Myocyte (in vitro differentiated cells): Measurements from ENCODE around the gene MGME1. TPM values are rescaled to one million over a fixed set of nuclear protein-coding genes. Genes with fewer than 3 reads are reported as not detected.
A peak's percentile ranks its signal among the peaks of the same experiment; 100 is the strongest.
"Not testable (repeated sequence)": the region's sequence is repeated elsewhere in the genome, so short reads cannot be mapped to it uniquely, and the experiment has no call there.

Experiments used
- DNase-seq: peaks from one replicate; pipeline ENCODE4 v3.0.0-alpha.2; 2012; ENCODE audit warnings: low read depth
- total RNA-seq: library from RNA; depleted of rRNA; stranded (reverse); fragments of >200 nt; gene quantifications from 2 replicates; pipeline ENCODE4 v1.2.3, GENCODE V29; 2014

The MGME1 gene
- total RNA-seq, 1 donor from 2014 or later: 11.3 TPM

GRCh38 chr20:18018100-18018499 lies 49.3 kb downstream of the MGME1 start:
- DNase-seq: no peak

DNA sequence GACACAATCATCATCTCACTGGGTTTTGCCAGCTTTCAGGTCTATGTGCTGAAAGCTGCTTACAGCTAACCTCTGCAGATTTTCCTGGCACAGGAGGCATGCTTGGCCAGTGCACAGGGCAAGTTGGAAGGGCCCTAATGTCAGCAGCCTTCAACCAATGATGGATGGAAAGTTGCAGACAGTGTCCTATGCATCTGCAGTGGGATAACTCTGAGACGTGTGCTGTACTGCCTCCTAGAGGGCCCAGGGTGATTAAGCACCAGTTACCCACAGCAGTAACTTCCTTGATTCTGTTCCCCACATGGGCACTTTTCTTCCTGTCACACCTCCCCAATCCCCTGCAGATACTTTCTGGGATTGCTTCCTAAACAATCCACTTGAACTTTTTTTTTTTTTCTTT lies 50.2 kb downstream of the MGME1 start:
- DNase-seq: no peak

DNA sequence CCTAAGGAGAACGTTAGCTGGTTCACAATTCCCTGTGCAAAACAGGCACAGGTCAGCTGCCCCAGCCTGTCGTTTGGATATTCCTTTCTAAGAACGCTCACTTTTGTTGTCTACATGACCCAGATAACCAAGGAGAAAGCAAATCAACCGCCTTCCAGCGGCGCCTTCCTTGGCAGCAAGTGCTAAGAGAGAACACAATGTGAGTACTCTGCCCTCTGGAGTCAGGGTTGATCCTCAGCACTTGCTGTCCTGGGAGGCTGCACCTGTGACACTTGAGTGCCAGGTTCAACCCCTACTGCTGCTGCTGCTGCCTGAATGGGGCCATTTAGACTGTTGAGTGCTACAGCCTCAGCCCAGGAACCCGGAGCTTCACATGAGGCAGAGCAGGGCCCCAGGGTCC lies 52.1 kb downstream of the MGME1 start:
- DNase-seq: no peak

DNA sequence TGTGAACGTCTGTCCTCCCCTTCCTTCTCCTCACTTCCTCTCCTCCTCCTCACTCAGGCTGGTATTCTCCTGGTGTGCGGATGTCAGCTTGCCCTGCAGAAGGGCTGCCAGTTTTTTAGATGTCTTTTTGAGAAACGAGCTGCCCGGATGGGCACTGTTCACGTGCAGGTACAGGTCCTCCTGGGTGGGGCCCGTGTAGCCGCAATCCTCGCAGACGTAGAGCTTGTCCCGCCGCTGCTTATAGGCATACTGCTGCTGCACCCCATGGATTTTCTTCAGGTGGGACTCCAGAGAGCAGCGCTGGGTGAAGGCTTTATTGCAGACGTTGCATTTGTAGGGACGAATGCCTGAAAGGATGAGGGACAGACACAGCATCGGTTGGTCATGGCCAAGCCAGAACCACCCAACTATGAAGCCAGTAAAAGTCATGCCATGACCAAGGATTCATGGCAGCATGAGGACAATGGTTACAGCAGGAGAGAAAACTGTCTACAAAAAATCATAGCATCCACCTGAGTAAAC lies 55.8 kb downstream of the MGME1 start:
- no peak for DNase-seq

DNA sequence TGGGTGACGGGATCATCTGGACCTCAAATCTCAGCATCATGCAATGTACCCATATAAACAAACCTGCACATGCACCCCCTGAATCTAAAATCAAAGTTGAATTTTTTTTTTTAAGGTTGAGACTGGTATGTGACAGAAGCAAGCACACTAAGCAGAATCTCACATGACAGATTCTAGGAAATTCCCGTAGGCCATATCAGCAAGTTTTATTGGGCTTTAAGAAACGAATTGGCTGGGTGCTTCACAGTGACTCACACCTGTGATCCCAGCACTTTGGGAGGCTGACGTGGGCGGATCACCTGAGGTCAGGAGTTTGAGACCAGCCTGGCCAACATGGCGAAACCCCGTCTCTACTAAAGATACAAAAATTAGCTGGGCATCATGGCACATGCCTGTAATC lies 58.2 kb downstream of the MGME1 start:
- not testable (repeated sequence) for DNase-seq

- DNase-seq: no peak
Observed at GRCh38 chr20:18030020-18030419, 61.2 kb downstream of the MGME1 start.

DNA sequence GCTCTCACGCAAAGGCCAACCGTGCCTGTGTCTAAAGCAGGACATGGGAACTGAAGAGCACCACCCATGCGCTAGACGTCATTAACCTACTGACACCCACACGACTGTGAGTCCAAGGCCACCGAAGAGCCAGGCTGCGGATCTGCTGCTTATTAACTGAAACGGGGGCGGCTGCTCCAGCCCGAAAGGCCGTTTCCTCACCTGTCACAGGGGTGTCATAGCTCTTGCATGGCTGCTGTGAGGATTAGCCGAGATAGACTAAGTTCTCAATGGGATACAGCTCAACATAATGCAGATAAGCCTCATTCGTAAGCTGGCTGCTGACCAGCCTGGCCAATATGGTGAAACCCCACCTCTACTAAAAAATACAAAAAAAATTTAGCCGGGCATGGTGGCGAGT lies 62.2 kb downstream of the MGME1 start:
- no peak for DNase-seq

DNA sequence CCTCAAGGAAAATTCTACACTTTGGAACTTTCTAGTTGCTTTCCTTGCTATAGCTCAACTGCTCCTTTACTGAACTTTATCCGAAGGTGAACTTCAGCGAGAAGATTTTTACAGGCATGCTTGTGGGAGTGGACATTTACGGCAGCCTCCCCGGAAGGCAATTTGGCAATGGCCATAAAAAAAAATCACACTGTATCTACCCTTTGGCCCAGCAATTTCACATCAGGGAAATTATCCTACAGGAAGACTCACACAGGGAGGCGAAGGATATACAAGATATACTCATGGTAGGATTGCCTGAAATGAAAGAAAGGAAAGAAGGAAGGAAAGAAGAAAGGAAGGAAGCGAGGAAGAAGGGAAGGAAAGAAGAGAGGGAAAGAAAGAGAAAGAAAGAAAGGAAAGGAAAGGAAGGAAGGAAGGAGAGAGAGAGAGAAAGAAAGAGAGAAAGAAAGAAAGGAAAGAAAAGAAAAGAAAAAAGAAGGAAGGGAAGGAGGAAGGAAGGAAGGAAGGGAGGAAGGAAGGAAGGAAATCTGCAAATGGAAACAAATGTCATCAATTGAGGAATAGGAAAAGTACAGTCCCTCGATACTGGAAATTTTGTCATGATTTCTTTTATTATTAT lies 63.2 kb downstream of the MGME1 start:
- no peak for DNase-seq

DNA sequence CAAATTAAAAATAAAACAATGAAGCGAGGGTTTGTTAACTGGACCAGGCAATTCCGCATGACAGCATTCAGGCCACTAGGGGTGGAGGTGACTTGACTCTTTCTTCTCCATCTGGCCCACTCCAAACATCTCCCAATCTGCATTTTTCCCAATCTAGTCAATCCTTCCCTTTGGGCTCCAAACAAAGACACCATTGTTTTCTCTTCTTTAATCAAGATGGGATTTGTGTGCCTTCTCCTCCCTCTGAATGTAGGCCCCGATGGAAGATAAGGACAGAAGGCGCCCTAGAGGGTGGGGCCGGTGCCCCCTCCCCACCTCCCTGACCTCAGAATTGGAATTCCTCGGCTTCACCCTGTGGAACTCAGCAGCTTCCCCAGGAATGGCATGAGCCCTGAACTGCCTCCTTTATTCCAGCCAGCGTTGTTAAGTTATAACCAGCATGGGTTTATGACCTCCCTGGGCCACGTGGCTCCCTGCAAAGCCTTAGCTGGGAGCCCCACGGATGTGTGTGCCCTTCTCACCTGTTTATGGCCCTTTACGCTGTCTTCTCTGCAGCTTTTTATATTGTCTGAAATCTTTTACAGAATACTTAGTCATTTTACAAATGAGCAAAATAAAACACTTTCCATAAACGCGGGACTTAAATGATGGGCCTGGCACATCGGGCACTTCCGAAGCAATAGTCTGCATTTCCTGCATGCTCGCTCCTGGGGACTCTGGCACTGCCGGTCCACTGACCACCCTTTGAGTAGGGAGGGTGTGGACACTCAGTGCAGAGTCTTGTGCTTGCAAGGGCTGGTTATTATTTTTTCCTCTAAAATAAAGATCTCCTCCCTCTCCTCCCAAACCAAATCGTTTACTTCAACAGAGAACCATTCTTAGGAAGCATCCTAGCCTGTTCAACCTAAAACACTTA lies 64.4 kb downstream of the MGME1 start:
- no peak for DNase-seq

GRCh38 chr20:18034039-18034438 lies 65.2 kb downstream of the MGME1 start:
- peak; percentile 33 for DNase-seq

- no peak for DNase-seq
Observed at GRCh38 chr20:18039063-18039462, 70.2 kb downstream of the MGME1 start.

Other genes with a start within 250 kb of the MGME1 start
- 45.9 and 57.1 TPM in 2 replicates for gene SNX5, start 224 bp upstream of the MGME1 start, total RNA-seq
- not detected in 2 replicates for gene OVOL2, start 88.9 kb downstream of the MGME1 start, total RNA-seq
- gene KAT14, start 168.8 kb downstream of the MGME1 start, total RNA-seq: 25.4 and 26.4 TPM in 2 replicates
- gene PET117, start 168.8 kb downstream of the MGME1 start, total RNA-seq: 25.2 and 28.6 TPM in 2 replicates